Mesodermal cell (in vitro differentiated cells): ENCODE data around the gene PPOX. TPM values are rescaled to one million over a fixed set of nuclear protein-coding genes. Genes with fewer than 3 reads are reported as not detected.
A peak's percentile ranks its signal among the peaks of the same experiment; 100 is the strongest.

ENCODE experiments used
- H3K27ac ChIP-seq: 2 replicates; pipeline ENCODE4 v1.7.0; 2013; ENCODE audit warnings: mild to moderate bottlenecking, low read depth, low read length, moderate library complexity; ENCODE audit not compliant: severe bottlenecking
- H3K36me3 ChIP-seq: 2 replicates; pipeline ENCODE4 v1.7.1; 2013; ENCODE audit warnings: mild to moderate bottlenecking, low read length, moderate library complexity; ENCODE audit not compliant: control insufficient read depth, insufficient read depth
- H3K4me1 ChIP-seq: one replicate; pipeline ENCODE4 v1.7.1; 2013; ENCODE audit warnings: mild to moderate bottlenecking, low read length; ENCODE audit not compliant: insufficient read depth, control insufficient read depth, poor library complexity, severe bottlenecking
- H3K4me3 ChIP-seq: 2 replicates; pipeline ENCODE4 v1.7.0; 2013; ENCODE audit warnings: low read length, control low read depth, mild to moderate bottlenecking; ENCODE audit not compliant: insufficient read depth, poor library complexity, severe bottlenecking; ENCODE audit errors: extremely low read depth
- H3K9me3 ChIP-seq: 2 replicates; pipeline ENCODE4 v1.7.1; 2013; ENCODE audit warnings: mild to moderate bottlenecking, low read length, moderate library complexity; ENCODE audit not compliant: control insufficient read depth
- WGBS, 2 experiments: methylation state at CpG; one replicate each; pipeline ENCODE4 v1.1.5; 2013; ENCODE audit warnings: missing lambda C conversion rate in 2 of 2; ENCODE audit not compliant: insufficient coverage in 2 of 2; 5-methylcytosine and 5-hydroxymethylcytosine counted together
- polyA plus RNA-seq, 2 experiments: library from polyadenylated mRNA; stranded (reverse); fragments of 50-300 nt; gene quantifications; one replicate each; pipeline ENCODE4 v1.2.3, GENCODE V29; 2013

Gene PPOX
- polyA plus RNA-seq (2013, experiment 1 of 2), result 31.7 TPM
- polyA plus RNA-seq (2013, experiment 2 of 2), result 20.6 TPM

DNA sequence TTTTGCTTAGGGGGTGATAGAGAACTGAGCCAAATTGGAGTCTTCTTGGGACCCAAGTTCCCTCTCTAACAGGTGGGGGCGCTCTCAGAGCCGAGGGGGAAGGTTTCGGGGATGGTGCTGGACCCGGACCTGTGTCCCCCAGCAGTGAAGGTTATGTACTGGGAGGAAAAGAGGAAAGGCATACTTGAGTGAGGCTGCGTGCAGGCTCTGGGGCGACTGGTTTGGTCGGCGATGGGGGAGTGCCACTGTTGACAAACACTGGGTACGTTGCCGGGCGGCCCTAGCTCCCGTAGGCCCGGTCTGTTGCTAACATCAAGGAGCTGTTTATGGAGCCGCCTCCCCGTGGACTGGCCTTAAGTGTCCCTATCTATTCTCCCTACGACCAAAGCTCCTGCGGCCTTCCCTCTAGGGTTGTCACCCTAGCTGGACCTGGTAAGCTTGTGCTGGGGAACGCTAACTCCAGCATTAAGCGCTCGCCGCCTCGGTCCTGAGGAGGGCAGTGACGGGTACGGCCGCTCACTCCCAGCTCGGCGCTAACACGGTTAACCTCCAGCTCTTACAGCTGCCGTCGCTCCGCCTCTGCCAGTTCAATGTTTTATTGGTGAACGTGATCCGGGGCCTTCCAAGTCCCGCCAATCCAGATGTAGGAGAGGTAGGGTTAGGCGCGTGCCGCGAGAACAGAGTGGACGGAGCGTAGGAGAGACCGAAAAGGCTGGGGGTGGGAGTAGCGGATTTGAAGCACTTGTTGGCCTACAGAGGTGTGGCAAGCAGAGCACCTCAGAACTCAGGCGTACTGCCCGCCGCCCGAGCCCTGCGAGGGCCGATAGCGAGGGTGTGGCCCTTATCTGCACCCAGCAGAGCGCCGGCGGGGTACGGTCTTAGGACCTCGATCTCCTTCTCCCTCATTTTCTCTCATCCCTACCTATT, at the start of gene PPOX:
Gene PPOX (plus strand): TSS at position 685 of the 927 bp plus-strand sequence. CDS start 422 bp downstream, outside the sequence.
- peak within 1 kb of the TSS; percentile 96 for H3K27ac ChIP-seq
- H3K4me1 ChIP-seq, result peaks cover 7% of the 10 kb centered on the region
- WGBS, 2 experiments, result 1% methylated on average over 39 to 43 of the region's 54 CpGs

DNA sequence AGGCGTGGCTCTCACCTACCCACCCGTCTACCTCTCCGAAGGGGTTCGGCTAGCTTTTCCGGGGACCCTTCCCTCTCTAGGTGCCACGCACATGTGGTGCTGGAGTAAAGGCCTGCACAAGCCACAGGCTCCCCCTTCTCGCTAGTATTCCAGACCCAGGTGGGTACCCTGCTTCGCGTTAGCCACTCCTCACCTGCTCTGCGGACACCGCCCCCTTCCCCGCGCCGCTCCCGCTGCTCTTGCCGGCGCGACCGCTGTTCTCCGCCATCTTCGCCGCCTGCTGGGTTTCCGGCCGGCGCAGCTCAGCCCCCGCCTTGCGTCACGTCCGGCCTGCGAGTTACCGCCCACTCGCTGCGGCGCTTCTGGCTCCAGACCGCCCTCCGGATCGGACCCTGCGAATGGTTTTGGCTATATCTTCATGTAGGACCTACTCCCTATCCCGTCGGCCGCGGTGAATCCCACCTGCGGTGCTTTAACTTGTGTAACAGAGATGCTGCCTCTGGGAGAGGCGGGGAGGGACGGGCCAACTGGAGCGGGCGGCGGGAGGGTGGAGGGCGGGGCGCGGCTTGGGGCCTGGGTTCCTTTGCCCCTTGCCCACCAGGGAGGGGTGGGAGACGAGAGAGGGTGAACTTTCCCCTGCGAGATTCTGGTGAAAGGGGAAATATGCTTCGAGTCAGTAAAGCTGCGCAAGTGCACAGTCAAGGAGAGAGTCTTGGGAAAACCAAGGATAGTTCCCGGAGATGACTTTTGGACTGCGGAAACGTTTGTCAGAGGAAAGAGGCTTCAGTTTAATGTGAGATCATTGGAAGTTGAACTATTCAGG, 48.3 kb upstream of the PPOX start, which contains the start of the genes NIT1 and PFDN2:
Gene NIT1 (plus strand): TSS at position 347 of the 823 bp plus-strand sequence. CDS start 72 bp downstream, at position 419.
Gene PFDN2 (minus strand): TSS at position 279 of the 823 bp plus-strand sequence. CDS start 11 bp downstream, at position 268.
- Histone ChIP-seq H3K9me3 (no peaks in the 10 kb centered on the region), H3K4me3 (peak within 1 kb of the TSS; percentile 100), H3K27ac (peak within 1 kb of the TSS; percentile 93), H3K36me3 (peaks cover 63% of the 10 kb centered on the region), H3K4me1 (peaks cover 22% of the 10 kb centered on the region)
- WGBS, 2 experiments, result 0% methylated on average over 44 to 50 of the region's 58 CpGs

More for the DNA sequence above, at the start of gene PPOX:
- peak within 1 kb of the TSS; percentile 87 for H3K4me3 ChIP-seq
- H3K9me3 ChIP-seq, result no peaks in the 10 kb centered on the region
- H3K36me3 ChIP-seq, result peaks cover 53% of the 10 kb centered on the region

DNA sequence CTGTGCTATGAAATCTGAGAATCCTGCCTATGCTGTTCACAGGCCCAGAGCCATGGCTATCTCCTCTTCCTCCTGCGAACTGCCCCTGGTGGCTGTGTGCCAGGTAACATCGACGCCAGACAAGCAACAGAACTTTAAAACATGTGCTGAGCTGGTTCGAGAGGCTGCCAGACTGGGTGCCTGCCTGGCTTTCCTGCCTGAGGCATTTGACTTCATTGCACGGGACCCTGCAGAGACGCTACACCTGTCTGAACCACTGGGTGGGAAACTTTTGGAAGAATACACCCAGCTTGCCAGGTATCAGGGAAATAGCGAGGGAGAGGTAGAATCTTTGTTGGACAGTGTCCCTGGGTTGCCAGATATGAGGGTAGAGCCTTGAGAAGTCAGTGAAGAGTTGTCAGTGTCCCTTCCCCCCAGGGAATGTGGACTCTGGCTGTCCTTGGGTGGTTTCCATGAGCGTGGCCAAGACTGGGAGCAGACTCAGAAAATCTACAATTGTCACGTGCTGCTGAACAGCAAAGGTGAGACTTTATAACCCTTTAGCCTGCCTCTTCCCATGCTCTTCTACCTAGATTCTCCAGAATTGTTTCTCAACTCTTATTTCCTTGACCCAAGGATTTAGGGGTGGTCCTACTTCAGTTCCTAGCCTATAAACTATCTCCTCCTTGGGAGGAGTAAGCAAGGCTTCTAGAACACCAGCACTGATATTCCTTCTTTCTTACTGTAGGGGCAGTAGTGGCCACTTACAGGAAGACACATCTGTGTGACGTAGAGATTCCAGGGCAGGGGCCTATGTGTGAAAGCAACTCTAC, 46.9 kb upstream of the PPOX start:
- H3K36me3 ChIP-seq, result peaks cover 69% of the 10 kb centered on the region
- H3K9me3 ChIP-seq, result no peaks in the 10 kb centered on the region
- WGBS, 2 experiments, result 77 to 86% methylated on average over 7 to 10 of the region's 10 CpGs
- H3K4me3 ChIP-seq, result peak overlapping the region; percentile 100
- H3K27ac ChIP-seq, result peak overlapping the region; percentile 62
- H3K4me1 ChIP-seq, result peaks cover 22% of the 10 kb centered on the region

DNA sequence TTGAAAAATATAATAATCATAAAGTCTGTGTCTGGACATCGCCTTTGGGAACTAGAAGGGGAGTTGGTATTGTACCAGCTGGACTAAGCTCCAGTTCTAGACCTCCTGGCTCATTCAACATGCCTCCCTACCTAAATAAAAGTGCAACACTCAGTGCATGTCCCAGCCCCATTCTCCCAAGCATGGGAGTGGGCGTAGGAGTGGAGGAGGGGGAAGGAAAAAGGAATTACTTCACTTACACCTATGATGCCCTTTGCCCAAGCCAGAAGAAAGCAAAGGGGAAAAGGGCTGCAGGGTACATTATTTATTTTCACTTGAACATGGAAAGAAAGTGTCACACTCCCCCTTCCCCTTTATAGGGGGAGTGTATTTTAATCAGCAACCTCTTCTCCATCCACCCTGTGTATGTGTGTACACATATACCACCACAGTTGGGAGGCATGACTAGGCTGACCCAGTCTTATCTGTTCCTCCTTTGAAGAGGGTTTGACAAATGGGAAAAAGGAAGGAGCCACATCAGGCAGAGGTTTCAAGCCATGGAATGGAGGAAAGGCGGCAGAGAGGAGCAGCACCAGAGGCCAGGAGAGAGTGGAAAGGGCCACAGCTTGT, 45.1 kb upstream of the PPOX start:
- H3K4me1 ChIP-seq, result peaks cover 15% of the 10 kb centered on the region
- H3K9me3 ChIP-seq, result no peaks in the 10 kb centered on the region
- H3K27ac ChIP-seq, result no peak overlapping the region
- no peak overlapping the region for H3K4me3 ChIP-seq
- H3K36me3 ChIP-seq, result peaks cover 73% of the 10 kb centered on the region
- 100% methylated on average over 1 of the region's 3 CpGs; no CpG with 5 or more reads in 1 of the 2 experiments for WGBS, 2 experiments

DNA sequence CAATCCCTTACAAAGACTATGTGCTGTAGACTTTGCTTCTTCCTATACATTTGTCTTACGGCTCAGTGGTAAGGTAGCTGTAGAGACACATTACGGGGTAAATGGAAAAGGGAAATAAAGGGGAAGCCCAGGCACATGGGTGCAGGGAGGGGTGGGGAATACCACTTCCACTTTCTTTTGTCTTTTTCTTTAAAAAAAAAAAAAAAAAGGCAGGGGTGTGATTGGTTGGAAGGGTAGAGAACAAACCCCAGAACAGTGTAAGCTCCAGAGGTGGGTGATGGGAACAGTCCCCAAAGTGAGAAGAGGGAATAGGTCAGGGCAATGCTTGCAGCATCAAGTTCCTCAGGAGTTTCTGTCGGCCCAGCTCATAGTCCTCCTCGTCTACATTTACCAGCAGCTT, 44.4 kb upstream of the PPOX start:
- peaks cover 76% of the 10 kb centered on the region for H3K36me3 ChIP-seq
- WGBS, 2 experiments, result 94 to 100% methylated on average over 2 of the region's 4 CpGs

DNA sequence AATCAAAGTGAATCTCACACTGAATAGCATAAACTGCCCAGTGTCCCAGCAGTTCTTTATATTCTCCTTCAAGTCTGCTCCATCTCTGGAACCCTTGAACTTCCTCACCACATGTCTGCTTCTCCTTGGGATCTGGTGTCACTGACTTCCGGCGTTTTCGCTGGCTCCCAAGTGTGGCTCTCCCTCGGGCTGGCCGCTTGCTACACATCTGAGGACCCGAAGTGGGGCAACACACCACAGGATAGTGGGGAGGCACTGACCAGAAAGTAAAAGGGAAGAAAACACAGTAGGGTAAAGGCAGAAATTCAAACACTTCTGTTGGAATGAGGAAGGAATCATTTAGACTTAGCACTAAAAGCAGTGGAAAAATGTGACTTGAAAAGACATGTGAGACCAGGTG, 43.3 kb upstream of the PPOX start:
- peaks cover 87% of the 10 kb centered on the region for H3K36me3 ChIP-seq
- peaks cover 15% of the 10 kb centered on the region for H3K4me1 ChIP-seq
- no peaks in the 10 kb centered on the region for H3K9me3 ChIP-seq
- H3K27ac ChIP-seq, result no peak overlapping the region
- no peak overlapping the region for H3K4me3 ChIP-seq
- WGBS, 2 experiments, result 93 to 100% methylated on average over 3 to 5 of the region's 6 CpGs

More for the DNA sequence above, 44.4 kb upstream of the PPOX start:
- Histone ChIP-seq H3K4me1 (peaks cover 15% of the 10 kb centered on the region), H3K9me3 (no peaks in the 10 kb centered on the region), H3K27ac (no peak overlapping the region), H3K4me3 (no peak overlapping the region)

DNA sequence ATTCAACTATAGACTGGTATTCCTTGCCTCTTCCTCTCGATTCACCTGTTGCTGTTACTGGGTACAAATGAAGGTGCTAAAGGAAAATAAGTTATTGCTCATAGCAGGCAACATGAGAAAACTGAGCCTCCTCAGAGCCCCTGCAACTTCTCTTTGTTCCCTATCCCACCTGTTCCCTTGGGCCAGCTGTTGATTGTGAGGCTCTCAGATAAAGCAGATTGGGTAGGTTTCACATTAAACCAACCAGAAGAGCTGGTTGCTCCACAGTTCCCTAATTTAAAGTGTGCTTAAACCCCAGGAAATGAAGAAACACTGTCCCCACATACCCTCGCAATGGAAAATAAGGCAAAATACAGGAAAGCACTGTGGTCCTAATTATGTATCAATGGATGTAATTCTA, 38.6 kb upstream of the PPOX start:
- Histone ChIP-seq H3K36me3 (peaks cover 76% of the 10 kb centered on the region), H3K4me1 (no peaks in the 10 kb centered on the region), H3K4me3 (no peak overlapping the region), H3K27ac (no peak overlapping the region), H3K9me3 (no peaks in the 10 kb centered on the region)
- WGBS, 2 experiments, result 100% methylated on average over 1 of the region's 2 CpGs; no CpG with 5 or more reads in 1 of the 2 experiments

DNA sequence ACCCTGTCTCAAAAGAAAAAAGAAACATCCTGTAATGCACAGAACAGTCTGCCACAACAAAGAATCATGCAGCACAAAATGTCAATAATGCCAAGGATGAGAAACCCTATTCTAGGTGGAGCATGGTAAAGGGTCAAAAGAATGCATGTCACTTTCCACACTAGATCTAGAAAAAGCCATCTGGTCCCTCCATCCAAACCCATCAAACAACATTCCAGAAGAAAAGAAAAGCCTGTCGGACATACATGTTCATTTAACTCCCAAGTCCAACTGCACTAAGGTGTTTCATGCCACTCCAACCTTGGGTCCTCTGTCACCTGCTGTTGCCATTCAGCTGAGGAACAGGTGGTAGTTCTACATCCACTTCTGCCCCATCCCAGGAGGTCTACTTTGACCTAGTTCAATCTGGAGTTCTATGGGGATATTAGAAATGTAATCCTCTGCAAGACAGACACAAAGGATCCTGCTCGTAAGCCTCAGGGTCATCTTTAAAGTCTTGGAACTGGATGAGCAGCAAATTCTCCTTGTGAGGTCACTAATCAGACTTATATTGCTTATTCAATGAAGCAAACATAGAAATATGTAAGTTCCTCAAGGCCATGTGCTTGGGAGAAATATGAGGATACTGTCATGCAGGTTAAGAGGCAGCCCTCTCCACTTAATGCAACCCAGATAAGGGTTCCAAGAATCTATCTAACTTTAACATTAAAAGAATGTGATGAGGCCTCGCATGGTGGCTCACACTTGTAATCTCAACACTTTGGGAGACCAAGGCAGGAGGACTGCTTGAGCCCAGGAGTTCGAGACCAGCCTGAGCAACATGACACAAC, 37.4 kb upstream of the PPOX start:
- Histone ChIP-seq H3K36me3 (peaks cover 65% of the 10 kb centered on the region), H3K4me3 (no peak overlapping the region), H3K27ac (no peak overlapping the region), H3K9me3 (no peaks in the 10 kb centered on the region), H3K4me1 (no peaks in the 10 kb centered on the region)
- WGBS, 2 experiments, result 90 to 100% methylated on average over 3 of the region's 4 CpGs

DNA sequence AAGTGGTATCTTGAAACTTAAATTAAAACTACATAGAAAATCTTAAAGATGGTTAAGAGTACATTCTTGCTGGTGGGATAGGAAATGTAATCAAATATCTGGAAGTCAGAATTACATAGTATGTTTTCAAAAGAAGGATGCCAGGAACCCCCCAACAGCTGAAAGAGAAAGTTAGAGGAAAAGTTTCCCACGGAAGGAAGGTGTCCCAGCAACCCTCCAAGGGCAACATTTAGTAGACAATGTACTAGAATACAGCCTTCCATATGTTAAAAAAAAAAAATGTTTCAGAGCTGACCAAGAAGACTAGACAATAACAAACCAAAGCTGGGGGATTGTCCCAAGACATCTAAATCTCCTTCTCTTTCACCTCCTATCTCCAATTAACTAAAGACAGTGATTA, 36.0 kb upstream of the PPOX start:
- WGBS, 2 experiments, result no CpG with 5 or more reads among the region's 1 CpG
- H3K9me3 ChIP-seq, result no peaks in the 10 kb centered on the region
- H3K36me3 ChIP-seq, result peaks cover 56% of the 10 kb centered on the region
- no peaks in the 10 kb centered on the region for H3K4me1 ChIP-seq
- no peak overlapping the region for H3K27ac ChIP-seq
- peak overlapping the region; percentile 94 for H3K4me3 ChIP-seq
